Dermis microvascular lymphatic vessel endothelial cell (primary cell): ENCODE results near the gene PRICKLE2. TPM values are rescaled to one million over a fixed set of nuclear protein-coding genes. Genes with fewer than 3 reads are reported as not detected.

Source experiments
- DNase-seq, 2 donors: peaks; one replicate each; pipeline versions ENCODE4 v3.0.0 to v3.0.0-alpha.2; 2010; ENCODE audit warnings: low read depth in 2 of 2
- total RNA-seq: library from RNA; depleted of rRNA; stranded (reverse); fragments of >200 nt; gene quantifications from 2 replicates; pipeline ENCODE4 v1.2.1, GENCODE V29; 2014

The PRICKLE2 gene
- total RNA-seq, 1 donor from 2014 or later = 2.8 TPM

GRCh38 chr3:64190517-64191515 lies 34.5 kb downstream of the PRICKLE2 start:
- DNase-seq = no peak

- peak in 1 of 2 donors; percentile 92 for DNase-seq
Observed at GRCh38 chr3:64188810-64189560, 36.3 kb downstream of the PRICKLE2 start.

GRCh38 chr3:64187065-64187959 lies 38.0 kb downstream of the PRICKLE2 start:
- DNase-seq = peak; percentile 84 to 98

- DNase-seq = no peak
Observed at GRCh38 chr3:64186667-64187064, 38.6 kb downstream of the PRICKLE2 start.

GRCh38 chr3:64185436-64185835 lies 39.8 kb downstream of the PRICKLE2 start:
- DNase-seq = no peak

GRCh38 chr3:64184621-64185020 lies 40.6 kb downstream of the PRICKLE2 start:
- DNase-seq = no peak

GRCh38 chr3:64179860-64180259 lies 45.4 kb downstream of the PRICKLE2 start:
- no peak for DNase-seq

GRCh38 chr3:64179249-64179648 lies 46.0 kb downstream of the PRICKLE2 start:
- peak in 1 of 2 donors; percentile 13 for DNase-seq

GRCh38 chr3:64178419-64178818 lies 46.8 kb downstream of the PRICKLE2 start:
- no peak for DNase-seq

- DNase-seq = no peak
Observed at GRCh38 chr3:64176461-64176996, 48.7 kb downstream of the PRICKLE2 start.

GRCh38 chr3:64174328-64174727 lies 50.9 kb downstream of the PRICKLE2 start:
- DNase-seq = no peak

- DNase-seq = no peak
Observed at GRCh38 chr3:64173563-64173962, 51.7 kb downstream of the PRICKLE2 start.

GRCh38 chr3:64170270-64170669 lies 55.0 kb downstream of the PRICKLE2 start:
- DNase-seq = no peak

GRCh38 chr3:64167868-64168267 lies 57.4 kb downstream of the PRICKLE2 start:
- no peak for DNase-seq

GRCh38 chr3:64167351-64167750 lies 57.9 kb downstream of the PRICKLE2 start:
- DNase-seq = no peak

- peak in 1 of 2 donors; percentile 43 for DNase-seq
Observed at GRCh38 chr3:64166584-64167162, 58.6 kb downstream of the PRICKLE2 start.

- no peak for DNase-seq
Observed at GRCh38 chr3:64164349-64164748, 60.9 kb downstream of the PRICKLE2 start.

GRCh38 chr3:64163755-64164148 lies 61.5 kb downstream of the PRICKLE2 start:
- no peak for DNase-seq

GRCh38 chr3:64163019-64163754 lies 62.1 kb downstream of the PRICKLE2 start:
- DNase-seq = no peak

GRCh38 chr3:64161481-64161952 lies 63.7 kb downstream of the PRICKLE2 start:
- no peak for DNase-seq
